ENCODE data around the gene FOXN1.

FOXN1 gene

GRCh38 chr17:28501421-28502284 lies 4.5 kb upstream of the FOXN1 start:
- DNase-seq (ENCODE audit: low read depth), result no peak
- H3K4me3 ChIP-seq (ENCODE audit: low read length), result no peak overlapping the region
- no peak for TF ChIP-seq CTCF (conservative IDR thresholded peaks at IDR 0.05; ENCODE audit: low read depth, low read length)

- no peak overlapping the region for H3K4me3 ChIP-seq (ENCODE audit: low read length)
- TF ChIP-seq CTCF (conservative IDR thresholded peaks at IDR 0.05; ENCODE audit: low read depth, low read length), result no peak
- no peak for DNase-seq (ENCODE audit: low read depth)
These were observed 2.7 kb upstream of the FOXN1 start for GRCh38 chr17:28503420-28503819.

- no peak overlapping the region for H3K4me3 ChIP-seq (ENCODE audit: low read length)
- no peak for TF ChIP-seq CTCF (conservative IDR thresholded peaks at IDR 0.05; ENCODE audit: low read depth, low read length)
- no peak for DNase-seq (ENCODE audit: low read depth)
These were observed 777 bp downstream of the FOXN1 start for GRCh38 chr17:28506763-28507487.

GRCh38 chr17:28507567-28508203 lies 1.5 kb downstream of the FOXN1 start:
- DNase-seq (ENCODE audit: low read depth), result no peak
- no peak for TF ChIP-seq CTCF (conservative IDR thresholded peaks at IDR 0.05; ENCODE audit: low read depth, low read length)
- no peak overlapping the region for H3K4me3 ChIP-seq (ENCODE audit: low read length)

- no peak for TF ChIP-seq CTCF (conservative IDR thresholded peaks at IDR 0.05; ENCODE audit: low read depth, low read length)
These were observed 2.1 kb downstream of the FOXN1 start for GRCh38 chr17:28508211-28508724.

GRCh38 chr17:28509789-28510188 lies 3.6 kb downstream of the FOXN1 start:
- no peak for DNase-seq (ENCODE audit: low read depth)
- no peak overlapping the region for H3K4me3 ChIP-seq (ENCODE audit: low read length)
- TF ChIP-seq CTCF (conservative IDR thresholded peaks at IDR 0.05; ENCODE audit: low read depth, low read length), result no peak

More at GRCh38 chr17:28508211-28508724, 2.1 kb downstream of the FOXN1 start:
- no peak overlapping the region for H3K4me3 ChIP-seq (ENCODE audit: low read length)
- no peak for DNase-seq (ENCODE audit: low read depth)
